Measurements from ENCODE around the gene ARHGAP42. TPM values are rescaled to one million over a fixed set of nuclear protein-coding genes. Genes with fewer than 3 reads are reported as not detected.

The ARHGAP42 gene
- total RNA-seq, 1 donor from 2014 or later, result 25.3 TPM

- no peak for DNase-seq (ENCODE audit: low spot score, unreplicated experiment)
- Mint-ChIP-seq H3K9me3 (ENCODE audit: low read depth) (no peaks in the 10 kb centered on the region), H3K27me3 (no peaks in the 10 kb centered on the region), H3K4me1 (ENCODE audit: low read depth) (peaks cover 11% of the 10 kb centered on the region), H3K27ac (peak overlapping the region; percentile 35), H3K36me3 (ENCODE audit: insufficient read depth) (no peaks in the 10 kb centered on the region), H3K4me3 (ENCODE audit: low read depth) (no peak overlapping the region)
- TF ChIP-seq CTCF (IDR thresholded peaks at IDR 0.05; ENCODE audit: unreplicated experiment), result no peak
Measured at GRCh38 chr11:100719809-100720221, 32.7 kb downstream of the ARHGAP42 start.

- H3K27ac Mint-ChIP-seq, result no peak overlapping the region
Measured at GRCh38 chr11:100726680-100727079, 39.6 kb downstream of the ARHGAP42 start.

GRCh38 chr11:100727410-100727809 is 40.3 kb downstream of the ARHGAP42 start:
- no peaks in the 10 kb centered on the region for H3K9me3 Mint-ChIP-seq (ENCODE audit: low read depth)
- H3K36me3 Mint-ChIP-seq (ENCODE audit: insufficient read depth), result no peaks in the 10 kb centered on the region
- no peak for TF ChIP-seq CTCF (IDR thresholded peaks at IDR 0.05; ENCODE audit: unreplicated experiment)
- H3K27ac Mint-ChIP-seq, result no peak overlapping the region
- no peak overlapping the region for H3K4me3 Mint-ChIP-seq (ENCODE audit: low read depth)
- DNase-seq (ENCODE audit: low spot score, unreplicated experiment), result no peak
- H3K4me1 Mint-ChIP-seq (ENCODE audit: low read depth), result peaks cover 26% of the 10 kb centered on the region
- no peaks in the 10 kb centered on the region for H3K27me3 Mint-ChIP-seq

More at GRCh38 chr11:100726680-100727079, 39.6 kb downstream of the ARHGAP42 start:
- Mint-ChIP-seq H3K9me3 (ENCODE audit: low read depth) (no peaks in the 10 kb centered on the region), H3K36me3 (ENCODE audit: insufficient read depth) (no peaks in the 10 kb centered on the region), H3K4me1 (ENCODE audit: low read depth) (peaks cover 21% of the 10 kb centered on the region), H3K27me3 (no peaks in the 10 kb centered on the region), H3K4me3 (ENCODE audit: low read depth) (no peak overlapping the region)
- no peak for TF ChIP-seq CTCF (IDR thresholded peaks at IDR 0.05; ENCODE audit: unreplicated experiment)
- DNase-seq (ENCODE audit: low spot score, unreplicated experiment), result no peak

GRCh38 chr11:100730266-100730665 is 43.2 kb downstream of the ARHGAP42 start:
- DNase-seq (ENCODE audit: low spot score, unreplicated experiment), result no peak
- H3K4me3 Mint-ChIP-seq (ENCODE audit: low read depth), result no peak overlapping the region
- H3K9me3 Mint-ChIP-seq (ENCODE audit: low read depth), result no peaks in the 10 kb centered on the region
- peaks cover 29% of the 10 kb centered on the region for H3K4me1 Mint-ChIP-seq (ENCODE audit: low read depth)
- no peaks in the 10 kb centered on the region for H3K27me3 Mint-ChIP-seq
- H3K36me3 Mint-ChIP-seq (ENCODE audit: insufficient read depth), result no peaks in the 10 kb centered on the region
- no peak for TF ChIP-seq CTCF (IDR thresholded peaks at IDR 0.05; ENCODE audit: unreplicated experiment)
- H3K27ac Mint-ChIP-seq, result no peak overlapping the region

- no peak overlapping the region for H3K27ac Mint-ChIP-seq
- H3K36me3 Mint-ChIP-seq (ENCODE audit: insufficient read depth), result peaks cover 2% of the 10 kb centered on the region
- H3K9me3 Mint-ChIP-seq (ENCODE audit: low read depth), result no peaks in the 10 kb centered on the region
- no peak for DNase-seq (ENCODE audit: low spot score, unreplicated experiment)
- no peak overlapping the region for H3K4me3 Mint-ChIP-seq (ENCODE audit: low read depth)
- no peaks in the 10 kb centered on the region for H3K27me3 Mint-ChIP-seq
- TF ChIP-seq CTCF (IDR thresholded peaks at IDR 0.05; ENCODE audit: unreplicated experiment), result no peak
- peaks cover 29% of the 10 kb centered on the region for H3K4me1 Mint-ChIP-seq (ENCODE audit: low read depth)
Measured at GRCh38 chr11:100731471-100731870, 44.4 kb downstream of the ARHGAP42 start.
